ENCODE measurements around the gene PPP6R2.

PPP6R2 gene

DNA sequence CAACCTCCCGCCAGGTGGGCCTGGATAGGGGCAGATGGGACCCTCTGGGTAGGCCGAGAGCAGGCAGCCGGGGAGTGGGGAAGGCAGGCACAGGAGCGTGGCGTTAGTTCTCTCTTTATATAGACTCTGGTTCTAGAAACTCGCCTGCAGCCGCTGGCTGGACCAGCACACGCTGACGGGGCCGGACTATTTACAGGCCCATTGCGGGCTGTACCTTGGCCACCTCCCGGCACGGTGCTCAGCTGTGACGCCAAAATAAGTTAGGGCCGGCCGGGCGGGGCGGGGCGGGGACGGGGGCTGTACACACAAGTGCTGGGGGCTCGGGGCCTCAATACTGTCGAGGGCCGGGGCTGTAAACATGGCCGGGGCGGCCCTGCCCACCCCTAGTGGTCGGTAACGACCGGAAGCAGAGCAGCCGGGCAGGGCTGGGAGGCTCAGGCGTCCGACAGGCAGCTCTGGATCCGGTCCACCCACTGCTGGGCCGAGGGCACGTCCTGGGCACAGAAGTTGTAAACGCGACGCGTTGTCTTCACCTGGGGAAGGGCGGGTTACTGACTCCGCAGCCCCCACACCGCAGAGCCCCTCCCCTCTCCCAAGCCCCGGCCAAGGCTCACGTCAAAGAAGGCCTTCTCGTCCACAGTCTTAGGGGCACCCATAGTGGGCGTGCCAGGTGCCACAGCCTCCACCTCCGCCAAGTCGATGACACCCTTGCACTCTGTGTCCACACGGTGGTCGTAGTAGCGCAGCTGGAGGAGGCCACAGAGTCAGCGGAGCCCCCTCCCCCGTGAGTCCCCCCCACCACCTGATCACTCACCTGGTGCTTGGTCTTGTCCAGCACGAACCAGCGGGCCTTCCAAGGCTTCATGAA lies 103.8 kb downstream of the PPP6R2 start:
- DNase-seq (ENCODE audit: low read depth in 2 of 2) = no peak

GRCh38 chr22:50447576-50448551 lies 104.7 kb downstream of the PPP6R2 start:
- DNase-seq (ENCODE audit: low read depth in 2 of 2) = no peak

DNA sequence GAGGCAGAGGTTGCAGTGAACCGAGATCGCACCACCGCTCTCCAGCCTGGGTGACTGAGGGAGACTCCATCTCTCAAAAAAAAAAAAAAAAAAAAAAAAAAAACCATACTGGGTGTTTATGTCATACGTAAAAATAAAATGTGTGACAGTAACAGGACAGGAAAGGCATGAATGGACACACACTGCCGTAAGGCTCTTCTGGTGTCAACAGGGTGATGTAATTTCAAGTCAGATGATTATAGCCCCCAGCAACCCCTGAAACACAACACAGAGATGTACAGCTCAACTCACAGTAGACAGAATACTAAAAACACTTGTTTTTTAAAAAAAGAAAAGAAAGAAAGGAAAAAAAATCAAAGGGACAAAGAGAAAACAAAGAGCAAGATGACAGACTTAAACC lies 109.5 kb downstream of the PPP6R2 start:
- DNase-seq (ENCODE audit: low read depth in 2 of 2) = no peak

DNA sequence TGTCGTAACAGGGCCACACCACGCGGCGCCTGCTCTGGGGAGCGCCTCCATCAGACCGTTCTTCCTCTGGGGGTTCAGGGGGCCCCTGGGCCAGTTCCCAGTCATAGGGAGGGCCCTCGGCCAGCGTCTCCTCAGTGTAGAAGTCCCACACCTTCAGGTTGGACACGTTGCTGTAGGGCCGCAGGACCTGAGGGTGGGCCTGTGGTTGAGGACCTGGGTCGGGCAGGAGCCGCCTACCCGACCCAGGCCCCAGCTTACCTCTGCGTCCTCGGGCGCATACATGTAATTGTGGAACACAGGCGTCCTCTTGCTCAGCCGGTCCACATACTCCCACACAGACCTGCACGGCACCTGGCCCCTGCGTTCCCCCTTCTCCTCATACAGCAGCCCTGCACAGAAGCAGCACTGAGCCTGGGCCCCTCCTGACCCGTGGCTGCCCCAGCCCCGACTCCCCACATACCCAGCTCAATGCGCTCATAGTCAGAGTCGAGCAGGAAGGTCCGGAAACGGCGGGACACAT lies 111.5 kb downstream of the PPP6R2 start:
- DNase-seq (ENCODE audit: low read depth in 2 of 2) = no peak

- DNase-seq (ENCODE audit: low read depth in 2 of 2) = no peak
These were observed 112.1 kb downstream of the PPP6R2 start for GRCh38 chr22:50455201-50455600.

- DNase-seq (ENCODE audit: low read depth in 2 of 2) = no peak
These were observed 112.9 kb downstream of the PPP6R2 start for GRCh38 chr22:50456026-50456425.

GRCh38 chr22:50456466-50457234 lies 113.5 kb downstream of the PPP6R2 start:
- no peak for DNase-seq (ENCODE audit: low read depth in 2 of 2)

- no peak for DNase-seq (ENCODE audit: low read depth in 2 of 2)
These were observed 115.9 kb downstream of the PPP6R2 start for GRCh38 chr22:50459016-50459415.

GRCh38 chr22:50459496-50460140 lies 116.5 kb downstream of the PPP6R2 start:
- DNase-seq (ENCODE audit: low read depth in 2 of 2) = no peak

GRCh38 chr22:50460938-50461337 lies 117.8 kb downstream of the PPP6R2 start:
- DNase-seq (ENCODE audit: low read depth in 2 of 2) = no peak

- no peak for DNase-seq (ENCODE audit: low read depth in 2 of 2)
These were observed 118.4 kb downstream of the PPP6R2 start for GRCh38 chr22:50461536-50461935.

DNA sequence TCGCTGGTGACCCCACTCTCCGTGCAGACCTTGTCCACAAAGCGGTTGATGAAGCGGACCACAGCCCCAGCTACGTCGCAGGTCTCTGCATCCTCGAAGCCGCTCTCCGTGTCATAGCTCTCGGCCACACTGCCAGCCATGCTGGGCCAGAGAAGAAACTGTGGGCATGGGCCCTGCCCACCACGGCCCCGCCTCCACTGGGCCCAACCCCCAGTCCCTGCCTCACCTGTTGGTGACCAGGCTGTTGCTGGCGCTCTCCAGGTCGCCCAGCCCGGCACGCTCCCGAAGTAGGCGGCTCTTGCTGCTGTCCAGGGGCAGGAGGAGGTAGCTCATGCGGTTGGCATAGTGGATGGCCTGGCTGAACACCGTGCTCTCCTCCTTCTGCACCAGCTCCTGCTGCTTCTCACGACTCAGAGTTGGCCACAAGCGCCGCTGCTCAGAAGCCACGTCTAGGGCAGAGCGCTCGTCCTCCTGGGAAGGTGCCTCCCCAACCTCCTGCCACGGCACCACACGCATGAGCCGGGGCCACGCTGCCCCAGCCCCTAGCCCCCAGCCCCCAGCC lies 118.9 kb downstream of the PPP6R2 start:
- DNase-seq (ENCODE audit: low read depth in 2 of 2) = no peak

DNA sequence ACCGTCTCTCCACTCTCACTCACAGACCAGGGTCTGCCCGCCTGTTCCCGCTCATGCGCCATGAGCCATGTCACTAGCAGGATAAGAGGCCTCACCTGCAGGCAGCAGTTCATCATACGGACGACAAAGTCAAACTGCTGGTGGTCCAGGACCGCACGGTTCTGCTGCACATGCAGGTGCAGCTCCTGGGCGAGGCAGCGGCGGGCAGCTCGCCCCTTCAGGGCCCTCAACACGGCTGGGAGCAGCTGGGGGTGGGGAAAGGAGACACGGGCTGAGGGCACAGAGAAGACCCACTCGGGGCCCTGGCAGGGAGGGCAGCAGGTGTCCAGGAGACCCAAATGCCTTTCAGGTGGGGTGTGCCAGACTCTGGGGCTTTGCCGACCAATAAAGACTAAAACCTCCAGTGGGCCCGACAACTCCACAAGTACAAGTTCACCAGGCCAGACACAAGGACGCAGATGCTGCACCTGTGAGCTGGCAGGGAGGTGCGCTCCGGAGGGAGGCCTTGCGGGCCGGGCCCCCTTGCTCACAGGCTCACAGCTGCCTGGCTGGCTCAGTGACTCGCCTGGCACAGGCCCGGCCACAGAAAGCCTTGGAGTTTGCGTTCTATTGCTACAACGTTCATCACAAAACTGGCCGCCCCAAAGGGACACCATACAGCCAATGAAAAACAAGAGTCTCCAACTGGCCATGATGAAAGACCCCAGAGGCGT lies 120.2 kb downstream of the PPP6R2 start:
- no peak for DNase-seq (ENCODE audit: low read depth in 2 of 2)

- DNase-seq (ENCODE audit: low read depth in 2 of 2) = no peak
These were observed 121.3 kb downstream of the PPP6R2 start for GRCh38 chr22:50464451-50464850.

- no peak for DNase-seq (ENCODE audit: low read depth in 2 of 2)
These were observed 122.2 kb downstream of the PPP6R2 start for GRCh38 chr22:50465066-50465930.

GRCh38 chr22:50467341-50467740 lies 124.2 kb downstream of the PPP6R2 start:
- DNase-seq (ENCODE audit: low read depth in 2 of 2) = no peak

DNA sequence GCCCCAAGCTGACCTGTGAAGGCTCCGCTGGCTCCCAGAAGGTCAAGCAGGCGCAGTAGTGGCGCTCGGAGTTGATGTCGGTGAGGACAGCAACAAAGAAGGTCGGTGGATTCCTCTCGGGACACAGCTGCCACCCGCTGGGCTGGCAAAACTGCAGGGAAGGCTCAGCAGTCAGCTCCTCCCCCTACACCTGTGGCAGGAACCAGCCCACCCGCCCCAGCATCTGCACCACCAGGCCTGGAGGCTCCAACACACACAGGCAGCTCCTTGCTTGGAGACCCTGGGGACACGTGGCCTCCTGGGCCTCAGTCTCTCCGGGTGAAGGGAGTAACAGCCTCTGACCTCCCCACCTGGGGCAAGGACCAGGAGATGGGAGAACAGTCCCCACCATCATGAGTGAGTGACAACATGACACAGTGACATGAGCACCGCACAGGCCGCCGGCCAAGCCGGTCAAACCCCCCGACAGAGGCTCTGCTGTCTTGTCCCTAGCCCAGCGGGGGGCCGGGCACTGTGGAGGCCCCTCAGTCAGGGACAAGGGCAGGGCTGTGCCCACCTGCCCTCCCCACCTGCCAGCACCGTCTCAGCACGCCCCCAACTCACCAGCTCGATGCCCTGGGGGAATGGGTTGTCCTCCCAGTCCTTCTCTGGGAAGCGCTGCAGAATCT lies 124.8 kb downstream of the PPP6R2 start:
- DNase-seq (ENCODE audit: low read depth in 2 of 2) = no peak

GRCh38 chr22:50468626-50469025 lies 125.5 kb downstream of the PPP6R2 start:
- DNase-seq (ENCODE audit: low read depth in 2 of 2) = no peak
